Upper lobe of left lung (tissue), 6 donors: Measurements from ENCODE around the gene CCDC78. TPM values are rescaled to one million over a fixed set of nuclear protein-coding genes. Genes with fewer than 3 reads are reported as not detected.

Experiments
- ATAC-seq, 2 donors: fragments of 200-7000 bp; cut with Tn5 transposase; one replicate each; pipeline ENCODE4 v1.9.1; 2022; ENCODE audit warnings: mild to moderate bottlenecking in 2 of 2, moderate library complexity in 2 of 2; ENCODE audit not compliant: low FRiP score in 2 of 2
- DNase-seq, 2 donors: peaks; one replicate each; pipeline ENCODE4 v3.0.0-alpha.2; 2019 to 2020
- H3K27ac ChIP-seq, 4 donors: fragments of 200-600 bp; sonication (generic); one replicate each; pipeline ENCODE4 v1.5.1; 2016 to 2019
- H3K27me3 ChIP-seq, 4 donors: fragments of 200-600 bp; sonication (generic); one replicate each; pipeline ENCODE4 v1.5.1; 2017 to 2019
- H3K36me3 ChIP-seq, 4 donors: fragments of 200-600 bp; sonication (generic); one replicate each; pipeline ENCODE4 v1.5.1; 2016 to 2019
- H3K4me1 ChIP-seq, 4 donors: fragments of 200-600 bp; sonication (generic); one replicate each; pipeline ENCODE4 v1.5.1; 2018 to 2019
- H3K4me3 ChIP-seq, 4 donors: fragments of 200-600 bp; sonication (generic); one replicate each; pipeline ENCODE4 v1.5.1; 2017 to 2019; ENCODE audit warnings: mild to moderate bottlenecking in 2 of 4, moderate library complexity in 1 of 4
- H3K9me3 ChIP-seq, 4 donors: fragments of 200-600 bp; sonication (generic); one replicate each; pipeline ENCODE4 v1.5.1; 2018 to 2019
- CTCF ChIP-seq, 6 experiments: fragments of 450-650 bp in 4 of 6; fragments of 200-600 bp in 2 of 6; sonication (generic) in 2 of 6; IDR thresholded peaks; one replicate each; pipeline ENCODE4 v1.5.1; 2016 to 2019; ENCODE audit warnings: antibody characterized with exemption in 6 of 6
- EP300 ChIP-seq, 4 donors: sonication (generic); formaldehyde crosslinking; IDR thresholded peaks; one replicate each; pipeline ENCODE4 v1.5.1; 2017; ENCODE audit warnings: antibody characterized with exemption in 4 of 4, control low read depth in 2 of 4
- POLR2A ChIP-seq, 4 donors: fragments of 450-650 bp; IDR thresholded peaks; one replicate each; pipeline ENCODE4 v1.5.1; 2016 to 2017; ENCODE audit warnings: antibody characterized with exemption in 4 of 4, mild to moderate bottlenecking in 2 of 4
- POLR2AphosphoS5 ChIP-seq, 2 donors: sonication (generic); formaldehyde crosslinking; IDR thresholded peaks; one replicate each; pipeline ENCODE4 v1.5.1; 2017; ENCODE audit warnings: antibody characterized with exemption in 2 of 2
- WGBS, 2 donors: methylation state at CpG; one replicate each; pipeline ENCODE4 v1.1.5; 2017 to 2018; 5-methylcytosine and 5-hydroxymethylcytosine counted together
- total RNA-seq, 6 donors: library from RNA; depleted of rRNA in 4 of 6; stranded (reverse); fragments of >200 nt in 4 of 6; gene quantifications; one replicate each; pipeline versions ENCODE4 v1.1.0 to v1.2.1, GENCODE V29; 2016 to 2021
- donor health status: DM: no; HTN: no; CAD: no; lungs with moderate emphysema.
- donor health status: DM: no; HTN: yes; CAD: no; lungs with severe emphysema.

CCDC78 gene
- total RNA-seq, 6 donors from 2014 or later = 3.5 to 69.1 (median 23.3) TPM

- Histone ChIP-seq H3K4me3 (peak overlapping the region in 3 of 4 donors; percentile 21 to 37 (median 24)), H3K4me1 (peaks cover 17 to 49% (median 25%) of the 10 kb centered on the region in 4 donors), H3K36me3 (peaks cover 14 to 31% (median 27%) of the 10 kb centered on the region in 4 donors), H3K9me3 (no peaks in the 10 kb centered on the region), H3K27me3 (no peaks in the 10 kb centered on the region), H3K27ac (no peak overlapping the region)
- TF ChIP-seq CTCF (IDR thresholded peaks at IDR 0.05) (no peak), POLR2AphosphoS5 (IDR thresholded peaks at IDR 0.05) (no peak), POLR2A (IDR thresholded peaks at IDR 0.05) (no peak), EP300 (IDR thresholded peaks at IDR 0.05) (no peak)
- ATAC-seq (no peak), DNase-seq (peak in 1 of 2 donors; percentile 84)
- WGBS, 2 donors = 35 to 58% methylated on average over 6 to 24 of the region's 25 CpGs
Observed at GRCh38 chr16:675884-676564, 50.2 kb downstream of the CCDC78 start.

DNA sequence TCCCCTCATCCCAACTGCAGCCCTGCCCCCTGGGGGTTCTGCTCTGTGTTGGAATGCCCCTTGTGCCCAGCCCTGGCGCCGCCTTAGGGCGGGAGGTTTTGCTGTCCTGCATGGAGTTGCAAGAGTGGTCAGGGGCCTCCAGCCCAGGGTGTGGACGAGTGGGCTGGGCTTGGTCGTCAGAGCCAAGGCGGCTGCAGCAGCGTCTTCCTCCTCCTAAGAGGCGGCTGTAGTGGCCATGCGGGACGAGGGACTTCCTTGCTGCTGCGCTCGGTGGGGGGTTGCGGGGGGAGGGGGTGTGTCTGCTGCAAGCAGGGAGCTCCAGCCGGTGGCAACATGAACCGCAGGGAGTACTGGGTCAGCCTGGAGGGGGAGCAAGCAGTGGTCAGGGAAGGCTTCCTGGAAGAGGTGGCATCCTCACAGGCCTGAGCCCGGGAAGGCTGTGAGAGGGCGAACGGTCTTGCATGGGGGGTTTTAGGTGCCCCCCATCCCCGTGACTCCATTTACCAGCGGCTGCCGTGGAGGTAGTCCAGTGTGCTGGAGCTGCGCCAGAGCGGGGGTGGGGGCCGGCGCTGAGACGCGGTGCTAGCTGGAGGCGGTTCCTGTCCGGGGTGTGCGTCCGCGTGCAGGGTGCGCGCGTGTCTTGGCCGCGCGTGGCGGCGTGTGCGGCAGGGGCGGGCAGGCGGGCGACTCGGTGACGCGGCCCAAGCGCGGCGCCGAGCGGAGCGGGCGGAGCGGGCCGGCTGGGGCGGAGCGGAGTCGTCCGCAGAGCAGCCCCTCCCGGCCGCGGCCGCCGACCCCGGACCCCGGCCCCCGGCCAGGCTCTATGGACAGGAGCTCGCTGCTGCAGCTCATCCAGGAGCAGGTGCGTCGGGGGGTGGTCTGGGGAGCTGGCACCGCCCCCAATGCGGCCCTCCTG, 51.0 kb downstream of the CCDC78 start, which contains the start of gene RHBDL1:
RHBDL1 (plus strand) TSS at position 704 of the 916 bp plus-strand sequence; CDS start at position 824, 120 bp downstream.
- ATAC-seq (no peak), DNase-seq (peak in 1 of 2 donors; percentile 90)
- H3K36me3 ChIP-seq = peaks cover 22 to 39% (median 35%) of the 10 kb centered on the region in 4 donors
- TF ChIP-seq CTCF (IDR thresholded peaks at IDR 0.05) (no peak), POLR2A (IDR thresholded peaks at IDR 0.05) (no peak), POLR2AphosphoS5 (IDR thresholded peaks at IDR 0.05) (no peak), EP300 (IDR thresholded peaks at IDR 0.05) (no peak)
- peaks cover 13 to 45% (median 21%) of the 10 kb centered on the region in 4 donors for H3K4me1 ChIP-seq
- H3K9me3 ChIP-seq = no peaks in the 10 kb centered on the region
- no peak within 1 kb of the TSS for H3K27ac ChIP-seq
- peak within 1 kb of the TSS in 3 of 4 donors; percentile 21 to 37 (median 24) for H3K4me3 ChIP-seq
- no peaks in the 10 kb centered on the region for H3K27me3 ChIP-seq
- 4 to 14% methylated on average over 12 to 24 of the region's 73 CpGs for WGBS, 2 donors

- Histone ChIP-seq H3K27me3 (no peaks in the 10 kb centered on the region), H3K36me3 (peaks cover 24 to 48% (median 44%) of the 10 kb centered on the region in 4 donors), H3K4me3 (no peak overlapping the region), H3K27ac (no peak overlapping the region), H3K9me3 (no peaks in the 10 kb centered on the region), H3K4me1 (peaks cover 15 to 39% (median 19%) of the 10 kb centered on the region in 4 donors)
- 87 to 100% methylated on average over 1 to 21 of the region's 22 CpGs for WGBS, 2 donors
- DNase-seq = peak in 1 of 2 donors; percentile 80
- TF ChIP-seq CTCF (IDR thresholded peaks at IDR 0.05) (no peak), POLR2AphosphoS5 (IDR thresholded peaks at IDR 0.05) (no peak), POLR2A (IDR thresholded peaks at IDR 0.05) (no peak)
- ATAC-seq = no peak
Observed at GRCh38 chr16:674214-674881, 51.9 kb downstream of the CCDC78 start.

- no peak for ATAC-seq
- H3K27me3 ChIP-seq = no peaks in the 10 kb centered on the region
- no peaks in the 10 kb centered on the region for H3K9me3 ChIP-seq
- H3K27ac ChIP-seq = no peak overlapping the region
- peak in 1 of 2 donors; percentile 74 for DNase-seq
- H3K4me3 ChIP-seq = no peak overlapping the region
- TF ChIP-seq POLR2AphosphoS5 (IDR thresholded peaks at IDR 0.05) = no peak
- TF ChIP-seq CTCF (IDR thresholded peaks at IDR 0.05) = no peak
- TF ChIP-seq EP300 (IDR thresholded peaks at IDR 0.05) = no peak
- TF ChIP-seq POLR2A (IDR thresholded peaks at IDR 0.05) = no peak
- H3K4me1 ChIP-seq = peaks cover 22 to 43% (median 23%) of the 10 kb centered on the region in 4 donors
- 93% methylated on average over 13 of the region's 18 CpGs; no CpG with 5 or more reads in 1 of the 2 donors for WGBS, 2 donors
- peaks cover 24 to 52% (median 46%) of the 10 kb centered on the region in 4 donors for H3K36me3 ChIP-seq
Observed at GRCh38 chr16:673399-673991, 52.7 kb downstream of the CCDC78 start.
